ENCODE results near the gene CEP44.
"Not testable (repeated sequence)": the region's sequence is repeated elsewhere in the genome, so short reads cannot be mapped to it uniquely, and the experiment has no call there.

The CEP44 gene

GRCh38 chr4:174283507-174284471, at the start of gene CEP44, which contains the start of gene FBXO8:
Gene CEP44 (plus strand): TSS chr4:174283911. CDS start chr4:174299122, 15,211 bp downstream.
Gene FBXO8 (minus strand): TSS chr4:174283667. CDS start chr4:174263092, 20,575 bp downstream.
- Mint-ChIP-seq H3K4me3 (peak within 1 kb of the TSS; percentile 97), H3K27ac (peak within 1 kb of the TSS; percentile 99 to 100), H3K4me1 (peaks cover 64% of the 10 kb centered on the region), H3K9me3 (no peaks in the 10 kb centered on the region), H3K27me3 (no peaks in the 10 kb centered on the region)
- ATAC-seq (peak; percentile 81), DNase-seq (peak; percentile 59 to 70)

GRCh38 chr4:174236359-174236758, 47.4 kb upstream of the CEP44 start:
- no peak overlapping the region for H3K27ac Mint-ChIP-seq
- ATAC-seq (no peak), DNase-seq (no peak)
- no peaks in the 10 kb centered on the region for H3K4me1 Mint-ChIP-seq
- no peaks in the 10 kb centered on the region for H3K9me3 Mint-ChIP-seq
- H3K27me3 Mint-ChIP-seq = no peaks in the 10 kb centered on the region
- H3K4me3 Mint-ChIP-seq = no peak overlapping the region

- no peaks in the 10 kb centered on the region for H3K27me3 Mint-ChIP-seq
- no peak overlapping the region for H3K4me3 Mint-ChIP-seq
- H3K4me1 Mint-ChIP-seq = no peaks in the 10 kb centered on the region
Observed at GRCh38 chr4:174241162-174241561, 42.5 kb upstream of the CEP44 start.

GRCh38 chr4:174244441-174244840, 39.3 kb upstream of the CEP44 start:
- Mint-ChIP-seq H3K27me3 (no peaks in the 10 kb centered on the region), H3K4me3 (no peak overlapping the region), H3K9me3 (no peaks in the 10 kb centered on the region), H3K27ac (no peak overlapping the region), H3K4me1 (no peaks in the 10 kb centered on the region)
- no peak for DNase-seq
- no peak for ATAC-seq

More at GRCh38 chr4:174241162-174241561, 42.5 kb upstream of the CEP44 start:
- no peak for DNase-seq
- Mint-ChIP-seq H3K27ac (no peak overlapping the region), H3K9me3 (no peaks in the 10 kb centered on the region)
- no peak for ATAC-seq

GRCh38 chr4:174245714-174246113, 38.0 kb upstream of the CEP44 start:
- H3K9me3 Mint-ChIP-seq = no peaks in the 10 kb centered on the region
- H3K27me3 Mint-ChIP-seq = no peaks in the 10 kb centered on the region
- DNase-seq = no peak
- H3K4me1 Mint-ChIP-seq = no peaks in the 10 kb centered on the region
- no peak overlapping the region for H3K4me3 Mint-ChIP-seq
- ATAC-seq = no peak
- H3K27ac Mint-ChIP-seq = no peak overlapping the region

- Mint-ChIP-seq H3K4me3 (no peak overlapping the region), H3K27me3 (no peaks in the 10 kb centered on the region), H3K4me1 (no peaks in the 10 kb centered on the region), H3K27ac (peak overlapping the region in 1 of 2 donors; percentile 29), H3K9me3 (no peaks in the 10 kb centered on the region)
- DNase-seq (no peak), ATAC-seq (no peak)
Observed at GRCh38 chr4:174248407-174248806, 35.3 kb upstream of the CEP44 start.

GRCh38 chr4:174252412-174252811, 31.3 kb upstream of the CEP44 start:
- Mint-ChIP-seq H3K4me3 (no peak overlapping the region), H3K27ac (no peak overlapping the region), H3K4me1 (no peaks in the 10 kb centered on the region), H3K9me3 (no peaks in the 10 kb centered on the region), H3K27me3 (no peaks in the 10 kb centered on the region)
- DNase-seq (no peak), ATAC-seq (no peak)

- DNase-seq (no peak), ATAC-seq (no peak)
- Mint-ChIP-seq H3K27ac (no peak overlapping the region), H3K4me1 (no peaks in the 10 kb centered on the region), H3K27me3 (no peaks in the 10 kb centered on the region), H3K9me3 (no peaks in the 10 kb centered on the region), H3K4me3 (no peak overlapping the region)
Observed at GRCh38 chr4:174254613-174255012, 29.1 kb upstream of the CEP44 start.

GRCh38 chr4:174255374-174255773, 28.3 kb upstream of the CEP44 start:
- Mint-ChIP-seq H3K9me3 (no peaks in the 10 kb centered on the region), H3K4me3 (no peak overlapping the region), H3K27ac (no peak overlapping the region), H3K27me3 (no peaks in the 10 kb centered on the region), H3K4me1 (no peaks in the 10 kb centered on the region)
- no peak for DNase-seq
- ATAC-seq = no peak

GRCh38 chr4:174255786-174256185, 27.9 kb upstream of the CEP44 start:
- ATAC-seq (no peak), DNase-seq (no peak)
- no peaks in the 10 kb centered on the region for H3K4me1 Mint-ChIP-seq
- H3K27me3 Mint-ChIP-seq = no peaks in the 10 kb centered on the region
- no peak overlapping the region for H3K27ac Mint-ChIP-seq
- no peaks in the 10 kb centered on the region for H3K9me3 Mint-ChIP-seq
- H3K4me3 Mint-ChIP-seq = no peak overlapping the region

GRCh38 chr4:174256277-174256713, 27.4 kb upstream of the CEP44 start:
- no peaks in the 10 kb centered on the region for H3K9me3 Mint-ChIP-seq
- ATAC-seq = no peak
- H3K27ac Mint-ChIP-seq = no peak overlapping the region
- H3K27me3 Mint-ChIP-seq = no peaks in the 10 kb centered on the region
- no peak overlapping the region for H3K4me3 Mint-ChIP-seq
- DNase-seq = no peak
- no peaks in the 10 kb centered on the region for H3K4me1 Mint-ChIP-seq

GRCh38 chr4:174259580-174259979, 24.1 kb upstream of the CEP44 start:
- ATAC-seq = no peak
- H3K9me3 Mint-ChIP-seq = no peaks in the 10 kb centered on the region
- no peak overlapping the region for H3K27ac Mint-ChIP-seq
- H3K4me3 Mint-ChIP-seq = no peak overlapping the region
- no peak for DNase-seq
- no peaks in the 10 kb centered on the region for H3K4me1 Mint-ChIP-seq
- no peaks in the 10 kb centered on the region for H3K27me3 Mint-ChIP-seq

GRCh38 chr4:174260099-174260498, 23.6 kb upstream of the CEP44 start:
- H3K4me3 Mint-ChIP-seq = no peak overlapping the region
- ATAC-seq (no peak), DNase-seq (no peak)
- H3K9me3 Mint-ChIP-seq = no peaks in the 10 kb centered on the region
- no peaks in the 10 kb centered on the region for H3K4me1 Mint-ChIP-seq
- no peaks in the 10 kb centered on the region for H3K27me3 Mint-ChIP-seq
- H3K27ac Mint-ChIP-seq = no peak overlapping the region

- DNase-seq, ATAC-seq, H3K27ac Mint-ChIP-seq, H3K27me3 Mint-ChIP-seq, H3K4me1 Mint-ChIP-seq, H3K4me3 Mint-ChIP-seq, H3K9me3 Mint-ChIP-seq: not testable (repeated sequence)
Observed at GRCh38 chr4:174261432-174261831, 22.3 kb upstream of the CEP44 start.

GRCh38 chr4:174262624-174263444, 20.9 kb upstream of the CEP44 start:
- H3K27me3 Mint-ChIP-seq = no peaks in the 10 kb centered on the region
- DNase-seq = no peak
- no peaks in the 10 kb centered on the region for H3K9me3 Mint-ChIP-seq
- H3K27ac Mint-ChIP-seq = no peak overlapping the region
- no peak overlapping the region for H3K4me3 Mint-ChIP-seq
- no peaks in the 10 kb centered on the region for H3K4me1 Mint-ChIP-seq
- ATAC-seq = no peak

- DNase-seq = no peak
- Mint-ChIP-seq H3K27ac (no peak overlapping the region), H3K4me1 (no peaks in the 10 kb centered on the region), H3K27me3 (no peaks in the 10 kb centered on the region), H3K4me3 (no peak overlapping the region), H3K9me3 (no peaks in the 10 kb centered on the region)
- ATAC-seq = no peak
Observed at GRCh38 chr4:174263445-174263736, 20.3 kb upstream of the CEP44 start.
